ENCODE results near the gene CNTN5.
"Not testable (repeated sequence)": the region's sequence is repeated elsewhere in the genome, so short reads cannot be mapped to it uniquely, and the experiment has no call there.

The CNTN5 gene

DNA sequence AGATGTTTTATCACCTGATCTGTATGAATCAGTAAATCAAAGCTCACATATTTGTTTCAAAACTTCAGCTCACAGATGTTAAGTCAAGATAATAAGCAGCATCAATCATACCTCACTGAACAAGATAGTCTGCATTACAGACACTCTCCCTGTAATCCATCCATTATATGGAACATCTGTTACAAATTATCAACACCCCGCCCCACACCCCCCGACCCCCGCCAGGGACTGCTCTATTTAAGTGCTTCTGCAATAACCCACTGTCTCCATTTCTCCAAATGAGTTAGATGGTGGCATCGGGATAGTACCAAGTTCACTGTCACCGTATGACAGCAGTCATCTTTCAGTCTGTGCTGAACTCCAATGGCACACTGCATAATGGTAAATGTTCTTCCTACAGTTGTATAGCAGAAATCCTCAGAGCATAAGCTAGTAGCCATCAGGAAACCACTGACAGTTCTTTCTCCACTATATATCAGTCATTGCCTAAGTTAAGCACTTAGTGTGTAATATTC lies 1219.3 kb downstream of the CNTN5 start:
- no peak for DNase-seq

DNA sequence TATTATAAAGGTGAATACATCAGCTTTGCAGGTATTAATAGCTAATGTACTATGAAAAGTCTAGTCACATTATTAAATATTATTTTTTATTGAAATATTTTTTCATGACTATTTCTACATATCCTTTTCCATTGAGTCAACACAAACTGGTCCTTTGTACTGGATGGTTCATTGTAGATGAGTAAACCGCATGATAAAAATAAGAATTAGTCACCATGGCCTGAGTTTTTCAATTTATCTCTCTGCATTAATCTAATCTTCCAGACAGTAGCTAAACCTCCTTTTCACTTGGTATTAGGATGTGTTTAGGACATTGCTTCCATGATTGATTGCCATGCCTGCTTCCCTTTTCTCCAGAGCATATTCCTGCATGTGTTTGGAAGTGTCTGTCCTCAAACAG lies 1227.0 kb downstream of the CNTN5 start:
- no peak for DNase-seq

DNA sequence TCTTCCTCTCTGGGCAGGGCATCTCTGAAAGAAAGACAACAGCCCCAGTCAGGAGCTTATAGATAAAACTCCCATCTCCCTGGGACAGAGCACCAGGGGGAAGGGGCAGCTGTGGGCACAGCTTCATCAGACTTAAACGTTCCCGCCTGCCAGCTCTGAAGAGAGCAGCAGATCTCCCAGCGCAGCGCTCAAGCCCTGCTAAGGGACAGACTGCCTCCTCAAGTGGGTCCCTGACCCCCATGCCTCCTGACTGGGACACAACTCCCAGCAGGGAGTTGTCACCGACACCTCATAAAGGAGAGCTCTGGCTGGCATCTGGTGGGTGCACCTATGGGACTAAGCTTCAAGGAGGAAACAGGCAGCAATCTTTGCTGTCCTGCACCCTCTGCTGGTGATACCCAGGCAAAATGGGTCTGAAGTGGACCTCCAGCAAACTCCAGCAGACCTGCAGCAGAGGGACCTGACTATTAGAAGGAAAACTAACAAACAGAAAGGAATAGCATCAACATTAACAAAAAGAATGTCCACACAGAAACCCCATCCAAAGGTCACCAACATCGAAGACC lies 1236.6 kb downstream of the CNTN5 start:
- not testable (repeated sequence) for DNase-seq

DNA sequence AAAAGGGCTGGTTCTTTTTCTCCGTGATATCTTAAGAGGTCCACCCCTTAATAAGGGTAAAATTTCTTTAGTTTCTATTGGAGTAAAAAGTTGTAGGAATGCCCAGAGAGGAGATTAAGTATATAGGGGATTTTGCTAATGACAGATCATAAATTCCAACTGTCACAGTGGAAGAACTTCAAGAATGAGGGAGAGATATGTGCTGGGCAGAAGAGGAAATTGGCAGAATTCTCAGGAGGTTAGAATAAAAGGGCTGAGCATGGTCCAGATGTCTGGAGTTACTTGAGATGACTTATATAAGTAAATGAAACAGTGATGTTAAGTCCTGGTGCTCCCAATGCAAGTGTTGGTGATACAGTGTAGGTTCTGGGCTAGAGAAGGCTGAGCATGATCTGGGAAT lies 1248.8 kb downstream of the CNTN5 start:
- DNase-seq, result no peak

DNA sequence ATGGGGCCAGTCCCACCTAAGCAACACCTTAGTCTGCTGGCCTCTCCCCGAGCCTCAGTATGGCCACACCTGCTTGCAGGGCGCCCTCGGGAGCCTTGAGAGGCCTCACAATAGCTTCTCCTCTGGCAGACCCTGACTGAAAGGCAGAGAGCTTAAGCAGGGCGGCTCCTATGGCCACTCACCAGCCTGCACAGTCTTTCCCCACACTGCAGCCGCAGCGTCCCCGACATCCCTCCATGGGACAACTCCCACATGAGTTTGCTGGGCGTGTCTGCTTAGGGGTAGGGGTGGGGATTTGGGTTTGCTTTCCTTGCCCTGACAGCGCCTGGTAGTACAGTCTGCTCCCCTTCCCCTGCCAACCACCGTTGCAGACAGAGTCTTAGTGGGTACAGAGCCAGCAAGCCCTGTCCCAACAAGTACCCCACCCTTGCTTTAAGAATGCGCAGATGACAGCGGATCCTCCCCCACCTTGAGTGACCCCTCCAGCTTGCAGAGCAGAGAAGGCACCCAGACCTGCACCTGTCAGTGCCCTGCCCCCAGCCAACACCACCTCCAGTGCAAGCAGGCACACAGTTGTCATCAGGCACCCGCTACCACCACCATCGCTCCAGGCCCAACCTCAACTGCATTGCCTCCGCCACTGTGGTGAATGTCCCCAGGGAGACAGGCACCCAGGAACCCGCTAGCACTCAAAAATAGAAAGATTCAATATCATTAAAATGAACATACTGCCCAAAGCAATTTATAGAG lies 1252.5 kb downstream of the CNTN5 start:
- no peak for DNase-seq

DNA sequence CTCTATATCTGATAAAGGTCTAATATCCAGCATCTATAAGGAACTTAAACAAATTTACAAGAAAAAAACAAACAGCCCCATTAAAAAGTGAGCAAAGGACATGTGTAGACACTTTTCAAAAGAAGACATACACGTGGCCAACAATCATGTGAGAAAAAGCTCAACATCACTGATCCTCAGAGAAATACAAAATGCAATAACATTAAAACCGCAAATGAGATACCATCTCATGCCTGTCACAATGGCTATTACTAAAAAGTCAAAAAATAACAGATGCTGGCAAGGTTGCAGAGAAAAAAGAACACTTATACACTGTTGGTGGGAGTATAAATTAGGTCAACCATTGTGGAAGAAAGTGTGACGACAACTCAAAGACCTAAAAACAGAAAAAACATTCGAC lies 1253.7 kb downstream of the CNTN5 start:
- not testable (repeated sequence) for DNase-seq

DNA sequence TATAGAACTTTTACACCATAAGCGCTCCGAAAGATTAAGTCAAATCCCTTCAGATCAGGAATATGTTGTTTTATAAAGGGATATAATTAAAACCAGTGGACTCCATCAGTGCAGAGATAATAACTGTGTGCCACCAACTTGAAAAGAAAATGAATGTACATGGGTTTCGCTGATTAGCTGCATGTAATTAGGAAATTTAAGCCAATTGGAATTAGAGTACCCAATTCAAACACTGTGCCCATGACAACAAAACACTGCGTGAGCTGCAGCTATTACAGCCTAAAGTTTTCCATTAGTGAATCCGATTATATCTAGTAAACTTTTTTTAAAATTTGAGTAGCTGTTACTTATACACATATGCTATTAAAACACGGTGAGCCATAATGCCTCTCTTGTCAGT lies 1274.0 kb downstream of the CNTN5 start:
- DNase-seq, result no peak

DNA sequence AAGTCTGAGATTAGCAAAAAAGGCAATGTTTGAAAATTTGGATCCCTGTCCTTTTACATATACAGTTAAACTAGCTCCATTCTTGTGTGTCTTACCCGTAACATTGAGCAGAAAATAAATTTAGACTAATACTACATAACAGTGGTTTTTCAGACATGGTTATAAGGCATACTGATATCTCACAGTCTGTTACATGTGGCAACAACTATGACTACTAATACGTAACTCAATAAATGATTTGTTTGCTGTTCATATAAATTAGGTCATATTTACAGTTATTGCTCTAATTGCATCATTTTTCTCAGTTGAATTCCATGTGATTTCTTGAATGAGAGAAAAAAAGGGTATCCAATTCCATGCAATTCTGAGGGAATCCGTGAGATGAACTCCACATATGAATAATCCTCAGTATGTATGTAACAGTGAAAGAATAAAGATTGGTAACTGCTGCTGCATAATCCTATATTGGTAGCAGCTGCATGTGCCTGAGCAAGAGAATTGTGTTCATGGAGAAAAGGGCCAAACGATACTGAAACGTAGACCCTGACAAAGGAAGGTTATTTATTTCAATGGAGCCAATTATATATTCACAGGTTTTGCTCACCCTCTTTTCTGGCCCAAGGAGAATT lies 1275.4 kb downstream of the CNTN5 start:
- no peak for DNase-seq

DNA sequence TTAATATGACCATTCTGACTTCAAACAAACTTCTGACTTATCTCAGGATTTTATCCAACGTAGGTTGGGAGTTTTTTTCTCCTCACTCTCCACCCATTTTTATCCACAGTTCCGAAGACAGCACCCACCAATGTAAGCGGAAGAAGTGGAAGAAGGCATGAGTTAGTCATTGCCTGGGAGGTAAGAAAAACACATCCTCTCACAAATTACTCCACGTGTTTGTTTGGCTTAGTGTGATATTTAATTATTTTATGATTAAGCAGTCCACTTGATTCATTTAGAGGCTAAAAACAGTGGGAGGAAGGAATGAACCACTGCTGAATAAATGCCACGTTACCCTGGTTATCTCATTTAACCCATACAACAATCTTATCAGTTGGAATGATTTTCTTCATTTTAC lies 1276.8 kb downstream of the CNTN5 start:
- no peak for DNase-seq

DNA sequence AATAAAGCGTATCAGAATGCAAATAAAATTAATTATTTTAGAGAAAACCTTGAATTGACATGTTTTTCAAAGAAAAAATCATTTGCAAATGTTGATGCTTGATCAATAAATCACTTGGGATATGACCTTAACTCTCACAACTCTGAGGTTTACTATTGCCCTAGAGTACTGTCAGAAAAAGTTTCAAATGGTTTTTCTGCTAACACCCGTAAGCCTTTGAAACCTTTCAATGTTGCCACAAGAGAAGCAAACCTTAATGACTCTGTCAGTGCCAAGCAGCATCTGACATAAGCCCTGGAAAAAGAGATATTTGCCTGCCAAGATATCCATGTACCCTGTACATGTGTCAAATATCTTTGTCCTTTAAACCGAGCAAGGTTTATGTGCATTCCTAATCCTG lies 1282.1 kb downstream of the CNTN5 start:
- DNase-seq, result no peak

DNA sequence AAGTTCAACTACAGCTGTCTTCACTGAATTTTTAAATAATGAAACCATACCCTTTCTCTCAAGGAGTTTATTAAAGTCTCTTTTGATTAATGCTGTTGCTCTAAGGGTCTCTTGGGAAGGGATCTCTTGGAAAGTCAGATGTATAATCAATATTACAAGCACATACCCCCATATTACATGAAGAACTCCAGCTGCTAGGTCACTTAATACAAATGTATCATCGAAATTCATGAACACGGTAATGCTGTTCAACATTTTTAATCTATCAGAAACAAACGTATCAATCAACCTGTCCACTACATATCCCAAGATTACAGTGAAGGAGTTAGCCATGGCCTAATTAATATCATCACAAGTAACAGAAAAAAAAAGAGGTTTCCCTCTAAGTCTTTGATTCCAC lies 1283.1 kb downstream of the CNTN5 start:
- DNase-seq, result no peak

DNA sequence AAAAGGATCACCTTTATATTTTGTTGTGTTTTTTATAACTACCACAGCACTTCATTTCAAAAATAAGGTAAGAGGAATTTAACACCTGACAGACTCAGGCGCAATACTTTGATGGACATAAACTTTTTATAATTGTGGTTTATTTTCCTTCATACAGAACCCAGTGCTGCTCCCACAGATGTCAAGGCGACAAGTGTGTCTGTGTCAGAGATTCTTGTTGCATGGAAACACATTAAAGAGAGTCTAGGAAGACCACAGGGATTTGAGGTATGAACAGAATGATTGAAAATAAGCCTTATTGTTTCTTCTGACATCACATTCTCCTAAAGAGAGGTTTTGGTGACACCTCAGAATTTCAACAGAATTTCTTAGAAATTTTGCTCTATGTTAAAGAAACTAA lies 1287.5 kb downstream of the CNTN5 start:
- DNase-seq, result no peak

DNA sequence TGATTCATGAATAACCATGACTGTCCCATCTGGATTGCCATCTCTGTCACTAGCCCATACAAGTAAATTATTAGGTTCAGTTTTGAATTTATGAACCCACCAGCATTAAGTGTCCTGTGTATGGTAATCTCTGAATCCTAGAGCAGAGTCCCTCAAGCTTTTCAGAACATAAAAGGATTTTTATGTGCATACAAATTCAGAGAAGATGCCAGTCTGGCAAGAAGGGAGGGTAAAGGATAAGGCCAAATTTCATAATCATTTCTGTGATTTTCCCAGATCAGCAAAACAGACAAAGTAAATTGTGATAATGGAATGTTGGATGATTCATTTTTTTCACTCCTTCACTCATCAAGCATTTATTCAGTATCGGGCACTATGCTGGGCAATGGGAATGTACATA lies 1295.2 kb downstream of the CNTN5 start:
- DNase-seq, result no peak

DNA sequence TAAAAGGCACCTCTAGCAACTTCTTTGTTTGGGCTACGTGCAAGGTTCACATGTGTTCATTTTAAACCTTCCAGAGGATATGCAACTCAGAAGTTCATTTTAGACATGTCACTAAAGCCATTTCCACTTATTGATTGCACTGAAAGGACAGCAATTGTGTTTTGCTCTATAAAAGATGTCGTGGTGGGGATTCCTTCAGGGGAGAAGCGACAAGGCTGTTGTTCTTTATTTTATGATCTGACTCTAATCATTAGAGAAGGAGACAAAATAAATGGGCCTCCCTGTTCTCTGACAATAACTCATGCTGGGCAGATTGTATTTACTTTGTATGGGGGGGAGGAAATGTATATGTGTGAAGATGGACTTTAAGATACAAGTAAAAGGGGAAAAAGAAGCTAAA lies 1296.2 kb downstream of the CNTN5 start:
- DNase-seq, result no peak

DNA sequence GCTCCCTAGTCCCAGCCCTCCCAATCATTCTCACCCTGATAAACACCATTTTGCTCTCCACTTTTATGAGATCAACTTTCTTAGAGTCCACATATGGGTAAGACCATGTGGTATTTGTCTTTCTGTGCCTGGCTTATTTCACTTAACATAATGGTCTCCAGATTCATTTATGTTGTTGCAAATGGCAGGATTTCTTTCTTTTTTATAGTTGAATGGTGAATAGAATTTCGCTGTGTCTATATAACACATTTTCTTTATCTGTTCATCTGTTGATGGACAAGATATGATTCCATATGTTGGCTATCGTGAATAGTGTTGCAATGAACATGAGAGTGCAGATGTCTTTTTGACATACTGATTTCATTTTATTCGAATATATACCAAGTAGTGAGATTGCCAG lies 1298.9 kb downstream of the CNTN5 start:
- DNase-seq, result no peak

DNA sequence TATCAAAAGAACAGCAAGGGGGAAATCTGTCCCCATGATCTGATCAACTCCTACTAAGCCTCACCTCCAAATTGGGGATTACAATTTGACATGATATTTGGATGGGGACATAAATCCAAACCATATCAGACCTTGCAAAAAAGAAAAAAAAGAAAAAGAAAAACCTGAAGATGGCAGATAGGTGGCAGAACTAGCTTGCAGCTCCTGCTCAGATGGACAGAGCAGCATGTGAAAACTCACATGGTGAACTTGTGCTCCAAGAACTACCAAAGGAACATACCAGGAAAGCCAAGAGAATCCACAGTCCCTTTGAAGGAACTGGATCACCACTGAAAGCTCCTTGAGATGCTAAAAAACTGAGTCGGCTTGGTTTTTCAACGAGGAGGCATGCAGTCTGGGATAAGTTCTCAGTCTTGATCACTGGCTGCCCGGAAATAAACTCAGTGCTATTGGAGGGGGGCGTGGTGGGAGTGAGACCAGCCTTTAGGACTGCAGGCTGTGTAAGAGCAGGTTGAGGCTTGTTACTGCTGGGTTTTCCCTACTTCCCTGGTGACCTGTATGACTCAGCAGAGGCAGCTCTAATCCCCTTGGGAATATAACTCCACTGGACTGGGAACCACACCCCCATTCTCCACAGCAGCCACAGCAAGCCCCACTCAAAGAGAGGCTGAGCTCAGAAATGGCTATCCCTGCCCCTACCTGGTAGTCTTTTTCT lies 1308.0 kb downstream of the CNTN5 start:
- no peak for DNase-seq

DNA sequence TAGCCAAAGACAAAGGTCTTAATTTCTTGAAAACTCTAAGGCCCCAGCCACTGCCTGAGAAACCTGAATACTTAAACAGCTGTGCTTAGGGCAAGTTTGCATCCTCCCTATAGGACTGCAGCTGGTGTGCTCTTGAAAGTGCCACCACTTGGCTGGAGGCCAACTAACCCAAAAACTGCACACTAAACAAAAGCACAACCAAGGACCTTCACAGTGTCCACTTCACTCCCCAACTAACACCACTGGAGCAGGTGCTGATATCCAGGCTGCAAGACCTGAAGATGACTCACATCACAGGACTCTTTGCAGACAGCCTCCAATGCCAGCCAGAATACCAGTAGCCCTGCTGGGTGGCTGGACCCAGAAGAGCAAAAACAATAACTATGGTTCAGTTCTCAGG lies 1308.6 kb downstream of the CNTN5 start:
- DNase-seq, result no peak

DNA sequence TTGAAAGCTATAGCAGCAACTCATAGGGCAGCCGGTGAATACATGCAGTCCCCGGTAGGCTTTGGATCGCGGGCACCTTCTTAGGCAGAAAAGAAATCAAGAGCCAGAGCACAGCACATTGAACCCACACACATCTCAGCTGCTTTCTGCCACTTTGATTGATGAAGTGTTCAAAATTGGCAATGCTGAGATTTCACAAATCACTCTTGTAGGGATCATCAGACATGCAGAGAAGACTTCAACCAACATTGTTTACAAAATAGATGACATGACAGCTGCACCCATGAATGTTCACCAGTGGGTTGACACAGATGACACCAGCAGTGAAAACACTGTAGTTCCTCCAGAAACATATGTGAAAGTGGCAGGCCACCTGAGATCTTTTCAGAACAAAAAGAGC lies 1316.1 kb downstream of the CNTN5 start:
- DNase-seq, result no peak

DNA sequence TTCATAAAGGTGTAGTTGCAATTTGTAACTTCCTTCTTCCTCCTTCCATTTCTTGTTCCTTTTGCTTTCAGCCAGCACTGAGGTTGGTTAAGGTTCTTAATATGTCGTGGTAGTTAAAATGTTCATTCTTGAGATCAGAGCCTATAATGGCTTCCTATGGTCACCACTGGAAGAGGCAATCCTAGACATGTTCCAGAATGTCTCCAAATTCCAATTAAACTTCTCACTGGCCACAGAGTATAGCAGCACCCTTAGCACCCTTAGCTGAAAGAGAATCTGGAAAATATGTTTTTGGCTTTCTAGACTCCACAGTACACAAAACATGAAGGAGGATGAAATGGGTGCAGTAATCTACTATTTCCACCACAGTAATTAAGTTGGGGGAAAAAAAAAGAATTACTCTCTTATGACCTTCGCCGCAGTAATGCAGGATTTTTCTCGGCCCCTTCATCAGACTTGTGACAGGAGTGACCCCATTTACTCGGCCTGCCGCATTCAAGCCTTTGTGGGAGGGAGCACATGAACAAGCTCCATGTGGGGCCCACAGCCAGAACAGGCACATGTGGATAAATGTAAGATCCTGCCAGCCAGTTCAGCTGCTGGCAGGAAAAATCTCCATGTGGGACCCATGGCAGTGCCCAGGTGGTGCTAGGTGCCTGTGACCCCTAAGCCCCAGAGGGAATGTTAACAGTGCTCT lies 1317.5 kb downstream of the CNTN5 start:
- DNase-seq, result no peak

DNA sequence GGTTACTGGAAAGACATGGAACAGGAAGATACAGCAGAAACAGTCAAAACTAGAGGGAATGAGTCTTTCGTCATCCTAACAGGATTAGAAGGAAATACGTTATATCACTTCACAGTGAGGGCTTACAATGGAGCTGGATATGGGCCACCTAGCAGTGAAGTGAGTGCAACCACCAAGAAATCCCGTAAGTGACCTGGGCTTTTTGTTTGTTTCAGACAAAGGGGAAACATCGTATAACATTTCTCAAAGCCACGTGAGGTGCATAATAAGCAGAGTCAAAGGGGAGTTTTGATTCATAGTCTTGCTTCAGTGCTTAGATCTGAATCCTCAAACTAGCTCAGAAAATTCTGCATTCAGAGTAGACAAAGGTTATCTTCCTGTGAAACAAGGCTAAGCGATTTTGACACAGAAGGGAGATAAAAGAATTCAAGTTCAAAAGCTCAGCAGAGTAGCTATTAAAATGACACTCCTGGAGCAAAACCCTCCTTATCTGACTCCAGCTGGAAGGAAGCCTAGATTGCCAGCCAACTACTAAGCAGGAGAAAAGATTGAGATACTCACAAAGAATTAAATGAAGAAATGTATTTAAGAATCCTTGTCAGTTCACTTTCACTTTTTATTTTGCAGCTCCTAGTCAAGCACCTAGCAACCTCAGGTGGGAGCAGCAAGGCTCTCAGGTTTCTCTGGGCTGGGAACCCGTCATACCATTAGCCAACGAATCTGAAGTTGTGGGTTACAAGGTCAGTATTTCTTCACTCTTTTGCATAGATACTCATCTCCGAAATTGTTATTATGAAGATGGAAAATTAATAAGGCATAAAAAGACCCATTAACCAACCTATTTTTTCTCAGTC lies 1319.9 kb downstream of the CNTN5 start:
- DNase-seq, result no peak

DNA sequence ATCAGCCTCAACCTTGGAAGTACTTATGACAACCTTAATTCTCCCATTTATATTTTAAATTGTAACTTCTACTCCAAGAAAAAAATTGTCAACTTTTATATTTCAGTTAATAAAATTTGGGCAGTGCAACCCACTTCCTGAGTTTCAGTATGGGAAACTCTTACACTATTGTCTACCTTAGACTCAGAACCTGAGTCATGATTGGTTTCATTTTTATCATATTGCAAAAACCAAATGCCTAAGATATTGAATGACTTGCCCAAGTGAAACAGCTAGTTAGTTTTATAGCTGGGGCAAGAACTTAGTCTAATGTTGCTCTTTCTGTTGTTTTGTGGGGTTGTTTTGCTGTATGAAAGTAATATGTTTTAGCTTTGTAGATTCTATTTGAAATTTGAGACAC lies 1332.3 kb downstream of the CNTN5 start:
- DNase-seq, result no peak

DNA sequence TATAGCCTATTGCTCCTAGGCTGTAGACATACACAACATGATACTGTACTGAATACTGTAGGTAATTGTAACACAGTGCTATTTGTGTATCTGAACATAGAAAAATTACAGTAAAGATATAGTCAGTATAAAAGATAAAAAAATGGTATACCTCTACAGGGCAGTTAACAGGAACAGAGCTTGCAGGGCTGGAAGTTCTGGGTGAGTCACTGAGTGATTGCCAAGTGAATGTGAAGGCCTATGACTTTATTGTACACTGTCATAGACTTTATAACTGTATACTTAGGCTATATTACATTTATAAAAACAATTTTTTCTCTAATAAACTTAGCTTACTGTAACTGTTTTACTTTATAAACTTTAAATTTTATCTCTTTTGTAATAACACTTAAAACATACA lies 1334.0 kb downstream of the CNTN5 start:
- no peak for DNase-seq
